Heart left ventricle (tissue), 13 donors: Measurements from ENCODE around the gene ABCA6.

Experiments
- POLR2A ChIP-seq, 2 donors: fragments of 450-650 bp; IDR thresholded peaks; one replicate each; pipeline ENCODE4 v1.6.1; 2017; ENCODE audit warnings: antibody characterized with exemption in 2 of 2, mild to moderate bottlenecking in 2 of 2, moderate library complexity in 2 of 2
- TF ChIP-seq, protein P1 (sequence below), 12 donors: fragments of 200-600 bp; sonication (generic) in 4 of 12; IDR thresholded peaks; one replicate each; pipeline versions ENCODE4 v1.5.0 to v1.8.0; 2018 to 2022; ENCODE audit warnings: antibody characterized with exemption in 12 of 12, mild to moderate bottlenecking in 5 of 12
- donor health status: ischemic (EF 13 %, LVEDD 7.1; RV severe dilation, severe dysfunction).
- donor health status: DM: no; HTN: yes; CAD: no.
- donor health status: DM: no; HTN: no; CAD: no.
- donor health status: ischemic (EF 25% LVEDD 6.9; RV normal size, moderate dysfunction).
- donor health status: ischemic (EF 25% LVEDD 5.7; RV mildly dilated, moderate dysfunction).
- donor health status: ischemic (EF 35%, LVEDD 5.7; RV mildly dilated, moderate dysfunction).
- donor health status: nonischemic (EF 11% LVEDD 7.7; RV severe dilation, severe dysfunction).
- donor health status: DM: yes; HTN: yes; CAD: no.
- donor health status: PGD.
- donor health status: ischemic (EF 29% LVEDD 5.4; RV normal size, mild dysfunction).
- donor health status: nonischemic (EF 23%, LVEDD 6.1; RV moderate dilation, normal function).

DNA sequence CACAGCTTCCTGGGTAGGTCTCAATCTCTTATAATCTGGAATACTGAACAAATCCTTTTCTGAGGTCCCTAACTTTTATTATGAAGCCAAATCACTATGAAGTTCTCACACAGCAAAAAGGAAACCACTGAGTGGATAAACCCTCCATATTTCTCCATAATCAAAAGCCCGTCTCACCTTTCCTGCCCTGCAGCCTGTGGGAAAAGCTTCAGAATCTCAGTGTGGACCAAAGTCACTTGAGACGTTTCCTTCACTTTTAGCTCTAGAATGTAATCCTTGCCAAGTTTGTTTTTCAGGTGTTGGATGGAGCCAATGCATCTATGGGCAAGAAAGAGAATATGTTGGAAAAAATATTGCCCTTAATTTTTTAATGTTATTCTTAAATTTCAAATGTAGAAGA lies 59.0 kb downstream of the ABCA6 start:
- TF ChIP-seq, protein P1, sequence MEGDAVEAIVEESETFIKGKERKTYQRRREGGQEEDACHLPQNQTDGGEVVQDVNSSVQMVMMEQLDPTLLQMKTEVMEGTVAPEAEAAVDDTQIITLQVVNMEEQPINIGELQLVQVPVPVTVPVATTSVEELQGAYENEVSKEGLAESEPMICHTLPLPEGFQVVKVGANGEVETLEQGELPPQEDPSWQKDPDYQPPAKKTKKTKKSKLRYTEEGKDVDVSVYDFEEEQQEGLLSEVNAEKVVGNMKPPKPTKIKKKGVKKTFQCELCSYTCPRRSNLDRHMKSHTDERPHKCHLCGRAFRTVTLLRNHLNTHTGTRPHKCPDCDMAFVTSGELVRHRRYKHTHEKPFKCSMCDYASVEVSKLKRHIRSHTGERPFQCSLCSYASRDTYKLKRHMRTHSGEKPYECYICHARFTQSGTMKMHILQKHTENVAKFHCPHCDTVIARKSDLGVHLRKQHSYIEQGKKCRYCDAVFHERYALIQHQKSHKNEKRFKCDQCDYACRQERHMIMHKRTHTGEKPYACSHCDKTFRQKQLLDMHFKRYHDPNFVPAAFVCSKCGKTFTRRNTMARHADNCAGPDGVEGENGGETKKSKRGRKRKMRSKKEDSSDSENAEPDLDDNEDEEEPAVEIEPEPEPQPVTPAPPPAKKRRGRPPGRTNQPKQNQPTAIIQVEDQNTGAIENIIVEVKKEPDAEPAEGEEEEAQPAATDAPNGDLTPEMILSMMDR (IDR thresholded peaks at IDR 0.05): no peak
- TF ChIP-seq POLR2A (IDR thresholded peaks at IDR 0.05): no peak
